DND-41 (cell line): ENCODE data around the gene TEF.

Experiments
- CTCF ChIP-seq: IDR thresholded peaks from 2 replicates; pipeline ENCODE4 v1.5.1; 2012; ENCODE audit warnings: borderline replicate concordance, low read length, moderate library complexity, mild to moderate bottlenecking; ENCODE audit not compliant: poor library complexity, severe bottlenecking; ENCODE audit errors: extremely low read depth
- EZH2 ChIP-seq: IDR thresholded peaks from 3 replicates; pipeline ENCODE4 v1.6.1; 2012; ENCODE audit warnings: borderline replicate concordance, low read depth, mild to moderate bottlenecking, moderate library complexity, low read length, inconsistent platforms; ENCODE audit not compliant: severe bottlenecking

DNA sequence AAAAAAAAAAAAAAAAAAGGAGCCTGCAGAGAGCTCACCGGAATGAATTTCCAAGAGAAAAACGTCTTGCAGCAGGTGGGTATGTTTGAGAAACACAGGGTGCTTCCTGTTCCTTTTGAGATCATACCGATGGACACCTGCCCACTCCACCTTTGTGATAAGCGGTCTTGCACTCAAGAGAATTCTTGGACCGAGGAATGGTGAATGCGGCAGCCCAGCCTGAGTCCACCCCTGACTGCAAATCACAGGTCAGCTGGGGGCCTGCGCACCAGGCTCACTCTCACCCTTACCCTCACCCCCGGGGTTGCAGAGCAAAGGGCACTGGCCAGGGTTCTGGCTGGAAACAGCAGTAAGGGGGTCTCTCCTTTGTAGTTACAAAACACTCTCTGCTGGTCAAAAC lies 16.8 kb upstream of the TEF start:
- no peak for TF ChIP-seq CTCF
- no peak for TF ChIP-seq EZH2
